ENCODE results near the gene ARHGAP6.

The ARHGAP6 gene

GRCh38 chrX:11209798-11210414, 455.8 kb downstream of the ARHGAP6 start:
- H3K27ac ChIP-seq = no peak overlapping the region
- DNase-seq (ENCODE audit: low read depth, low spot score) = no peak

- H3K27ac ChIP-seq = no peak overlapping the region
- no peak for DNase-seq (ENCODE audit: low read depth, low spot score)
These were observed 459.0 kb downstream of the ARHGAP6 start for GRCh38 chrX:11206716-11207115.

GRCh38 chrX:11205796-11206195, 459.9 kb downstream of the ARHGAP6 start:
- no peak overlapping the region for H3K27ac ChIP-seq
- no peak for DNase-seq (ENCODE audit: low read depth, low spot score)

GRCh38 chrX:11197671-11198070, 468.0 kb downstream of the ARHGAP6 start:
- no peak overlapping the region for H3K27ac ChIP-seq
- DNase-seq (ENCODE audit: low read depth, low spot score) = no peak

GRCh38 chrX:11196476-11196875, 469.2 kb downstream of the ARHGAP6 start:
- no peak for DNase-seq (ENCODE audit: low read depth, low spot score)
- H3K27ac ChIP-seq = no peak overlapping the region

GRCh38 chrX:11193035-11193469, 472.7 kb downstream of the ARHGAP6 start:
- peak overlapping the region; percentile 72 for H3K27ac ChIP-seq
- no peak for DNase-seq (ENCODE audit: low read depth, low spot score)

- no peak overlapping the region for H3K27ac ChIP-seq
These were observed 474.8 kb downstream of the ARHGAP6 start for GRCh38 chrX:11190745-11191510.

GRCh38 chrX:11189097-11189496, 476.6 kb downstream of the ARHGAP6 start:
- no peak for DNase-seq (ENCODE audit: low read depth, low spot score)
- H3K27ac ChIP-seq = peak overlapping the region; percentile 81

More at GRCh38 chrX:11190745-11191510, 474.8 kb downstream of the ARHGAP6 start:
- no peak for DNase-seq (ENCODE audit: low read depth, low spot score)

GRCh38 chrX:11188664-11189063, 477.1 kb downstream of the ARHGAP6 start:
- peak overlapping the region; percentile 81 for H3K27ac ChIP-seq
- no peak for DNase-seq (ENCODE audit: low read depth, low spot score)

- no peak overlapping the region for H3K27ac ChIP-seq
- DNase-seq (ENCODE audit: low read depth, low spot score) = no peak
These were observed 478.7 kb downstream of the ARHGAP6 start for GRCh38 chrX:11187001-11187400.

- no peak overlapping the region for H3K27ac ChIP-seq
- no peak for DNase-seq (ENCODE audit: low read depth, low spot score)
These were observed 479.9 kb downstream of the ARHGAP6 start for GRCh38 chrX:11185861-11186260.

- no peak for DNase-seq (ENCODE audit: low read depth, low spot score)
- H3K27ac ChIP-seq = no peak overlapping the region
These were observed 485.1 kb downstream of the ARHGAP6 start for GRCh38 chrX:11180571-11180970.

- DNase-seq (ENCODE audit: low read depth, low spot score) = no peak
- H3K27ac ChIP-seq = no peak overlapping the region
These were observed 493.3 kb downstream of the ARHGAP6 start for GRCh38 chrX:11172415-11172814.

GRCh38 chrX:11171956-11172355, 493.8 kb downstream of the ARHGAP6 start:
- no peak for DNase-seq (ENCODE audit: low read depth, low spot score)
- H3K27ac ChIP-seq = no peak overlapping the region

- H3K27ac ChIP-seq = no peak overlapping the region
- no peak for DNase-seq (ENCODE audit: low read depth, low spot score)
These were observed 501.3 kb downstream of the ARHGAP6 start for GRCh38 chrX:11164433-11164832.

- H3K27ac ChIP-seq = no peak overlapping the region
- DNase-seq (ENCODE audit: low read depth, low spot score) = no peak
These were observed 506.6 kb downstream of the ARHGAP6 start for GRCh38 chrX:11159149-11159548.

GRCh38 chrX:11151799-11152559, 513.7 kb downstream of the ARHGAP6 start:
- DNase-seq (ENCODE audit: low read depth, low spot score) = no peak

GRCh38 chrX:11148401-11148800, 517.3 kb downstream of the ARHGAP6 start:
- DNase-seq (ENCODE audit: low read depth, low spot score) = no peak
- H3K27ac ChIP-seq = no peak overlapping the region

More at GRCh38 chrX:11151799-11152559, 513.7 kb downstream of the ARHGAP6 start:
- no peak overlapping the region for H3K27ac ChIP-seq

- DNase-seq (ENCODE audit: low read depth, low spot score) = no peak
- H3K27ac ChIP-seq = no peak overlapping the region
These were observed 519.3 kb downstream of the ARHGAP6 start for GRCh38 chrX:11146411-11146810.

GRCh38 chrX:11143931-11144678, 521.6 kb downstream of the ARHGAP6 start:
- no peak for DNase-seq (ENCODE audit: low read depth, low spot score)
- no peak overlapping the region for H3K27ac ChIP-seq
